ENCODE results near the gene CRYBB1.
A peak's percentile ranks its signal among the peaks of the same experiment; 100 is the strongest.

CRYBB1 gene

GRCh38 chr22:26602127-26602526 is 15.7 kb downstream of the CRYBB1 start:
- no peak for DNase-seq

GRCh38 chr22:26601726-26602125 is 16.1 kb downstream of the CRYBB1 start:
- DNase-seq = no peak

GRCh38 chr22:26599505-26599904 is 18.3 kb downstream of the CRYBB1 start:
- DNase-seq = no peak

GRCh38 chr22:26597480-26597879 is 20.3 kb downstream of the CRYBB1 start:
- DNase-seq = no peak

- no peak for DNase-seq
Observed at GRCh38 chr22:26597026-26597425, 20.8 kb downstream of the CRYBB1 start.

- no peak for DNase-seq
Observed at GRCh38 chr22:26593763-26594162, 24.1 kb downstream of the CRYBB1 start.

- no peak for DNase-seq
Observed at GRCh38 chr22:26592421-26592891, 25.4 kb downstream of the CRYBB1 start.

- DNase-seq = peak; percentile 81
Observed at GRCh38 chr22:26589845-26590736, 27.7 kb downstream of the CRYBB1 start, which contains the start of gene TPST2. TPST2 (minus strand) TSS chr22:26590132; CDS start chr22:26541630, 48,502 bp downstream.

- no peak for DNase-seq
Observed at GRCh38 chr22:26589367-26589844, 28.4 kb downstream of the CRYBB1 start.

GRCh38 chr22:26588729-26589366 is 29.0 kb downstream of the CRYBB1 start:
- DNase-seq = no peak

GRCh38 chr22:26587991-26588613 is 29.7 kb downstream of the CRYBB1 start:
- no peak for DNase-seq

GRCh38 chr22:26586556-26587325 is 31.1 kb downstream of the CRYBB1 start:
- no peak for DNase-seq

- DNase-seq = peak; percentile 16
Observed at GRCh38 chr22:26585104-26585790, 32.6 kb downstream of the CRYBB1 start.

GRCh38 chr22:26584010-26584409 is 33.8 kb downstream of the CRYBB1 start:
- DNase-seq = no peak

GRCh38 chr22:26581633-26582168 is 36.1 kb downstream of the CRYBB1 start:
- DNase-seq = no peak

GRCh38 chr22:26581026-26581425 is 36.8 kb downstream of the CRYBB1 start:
- no peak for DNase-seq

- no peak for DNase-seq
Observed at GRCh38 chr22:26580240-26580962, 37.4 kb downstream of the CRYBB1 start.

GRCh38 chr22:26579331-26579886 is 38.4 kb downstream of the CRYBB1 start:
- no peak for DNase-seq

- DNase-seq = no peak
Observed at GRCh38 chr22:26577081-26577480, 40.7 kb downstream of the CRYBB1 start.

GRCh38 chr22:26576026-26576680 is 41.7 kb downstream of the CRYBB1 start:
- DNase-seq = no peak

Data from NCI-H2171 (cell line).